HG02763 (cell line): Measurements from ENCODE around the gene LSP1.
"Not testable (repeated sequence)": the region's sequence is repeated elsewhere in the genome, so short reads cannot be mapped to it uniquely, and the experiment has no call there.

Source experiments
- ATAC-seq: cut with Tn5 transposase; IDR thresholded peaks from one replicate; pipeline ENCODE4 v1.9.1; 2021; ENCODE audit warnings: mild to moderate bottlenecking, moderate library complexity; ENCODE audit not compliant: unreplicated experiment

Gene LSP1

DNA sequence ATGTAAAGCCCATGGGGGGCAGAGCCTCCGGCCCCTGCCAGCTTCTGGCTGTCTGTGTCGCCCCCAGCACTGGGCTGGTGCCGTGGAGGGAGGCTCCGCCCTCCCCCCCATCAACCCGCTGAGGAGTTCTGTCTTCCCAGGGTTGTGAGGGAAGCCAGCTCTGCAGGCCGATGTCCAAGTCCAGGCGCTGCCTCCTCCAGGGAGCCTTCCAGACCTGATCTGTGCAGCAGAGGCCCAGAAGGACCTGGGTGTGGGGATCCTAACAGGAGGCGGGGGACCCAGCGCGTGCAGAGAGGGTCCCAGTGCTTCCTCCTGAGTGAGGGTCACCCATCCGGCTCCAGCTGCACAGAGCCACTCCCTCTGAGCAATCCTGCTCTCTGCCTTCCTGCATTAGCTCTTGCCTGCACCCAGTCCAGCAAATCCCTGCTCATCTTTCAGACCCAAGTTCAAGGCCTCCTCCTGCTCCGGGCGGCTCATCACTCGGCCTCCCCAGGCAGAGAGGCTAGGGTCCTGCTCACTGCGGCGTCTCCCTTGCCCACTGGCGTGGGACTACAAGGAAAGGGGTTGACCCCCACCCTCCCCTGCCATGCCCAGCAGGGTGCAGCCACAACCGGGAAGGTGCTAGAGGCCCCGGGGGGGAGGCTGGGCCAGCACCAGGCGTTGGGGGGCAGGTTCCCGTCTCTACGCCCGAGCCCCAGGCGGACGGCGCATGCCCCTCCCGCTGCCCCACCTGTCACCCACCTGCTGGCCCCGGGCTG is 22.4 kb downstream of the LSP1 start:
- ATAC-seq = no peak

DNA sequence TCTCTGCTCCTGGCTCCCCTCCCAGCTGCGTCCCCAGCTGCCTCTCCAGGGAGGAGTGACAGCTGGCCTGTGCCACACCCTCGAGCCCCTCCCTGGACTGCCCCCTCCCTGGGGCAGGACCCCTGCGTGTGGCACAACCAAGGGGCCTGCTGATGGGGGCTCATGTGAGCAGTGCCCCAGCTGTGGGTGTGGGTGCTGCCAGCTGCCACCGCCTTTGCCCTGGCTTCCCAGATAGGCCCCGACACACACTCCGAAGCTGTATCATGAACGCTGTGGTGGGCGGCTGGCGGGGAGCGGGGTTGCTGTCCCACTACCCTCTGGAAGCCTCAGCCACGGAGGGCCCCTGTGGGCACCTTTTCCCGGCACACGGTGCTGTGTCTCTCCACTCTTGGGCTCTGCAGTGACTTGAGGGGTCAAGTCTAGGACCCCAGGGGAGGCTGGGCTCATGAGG is 23.0 kb downstream of the LSP1 start:
- ATAC-seq = not testable (repeated sequence)

GRCh38 chr11:1876361-1877063 is 23.6 kb downstream of the LSP1 start:
- no peak for ATAC-seq

DNA sequence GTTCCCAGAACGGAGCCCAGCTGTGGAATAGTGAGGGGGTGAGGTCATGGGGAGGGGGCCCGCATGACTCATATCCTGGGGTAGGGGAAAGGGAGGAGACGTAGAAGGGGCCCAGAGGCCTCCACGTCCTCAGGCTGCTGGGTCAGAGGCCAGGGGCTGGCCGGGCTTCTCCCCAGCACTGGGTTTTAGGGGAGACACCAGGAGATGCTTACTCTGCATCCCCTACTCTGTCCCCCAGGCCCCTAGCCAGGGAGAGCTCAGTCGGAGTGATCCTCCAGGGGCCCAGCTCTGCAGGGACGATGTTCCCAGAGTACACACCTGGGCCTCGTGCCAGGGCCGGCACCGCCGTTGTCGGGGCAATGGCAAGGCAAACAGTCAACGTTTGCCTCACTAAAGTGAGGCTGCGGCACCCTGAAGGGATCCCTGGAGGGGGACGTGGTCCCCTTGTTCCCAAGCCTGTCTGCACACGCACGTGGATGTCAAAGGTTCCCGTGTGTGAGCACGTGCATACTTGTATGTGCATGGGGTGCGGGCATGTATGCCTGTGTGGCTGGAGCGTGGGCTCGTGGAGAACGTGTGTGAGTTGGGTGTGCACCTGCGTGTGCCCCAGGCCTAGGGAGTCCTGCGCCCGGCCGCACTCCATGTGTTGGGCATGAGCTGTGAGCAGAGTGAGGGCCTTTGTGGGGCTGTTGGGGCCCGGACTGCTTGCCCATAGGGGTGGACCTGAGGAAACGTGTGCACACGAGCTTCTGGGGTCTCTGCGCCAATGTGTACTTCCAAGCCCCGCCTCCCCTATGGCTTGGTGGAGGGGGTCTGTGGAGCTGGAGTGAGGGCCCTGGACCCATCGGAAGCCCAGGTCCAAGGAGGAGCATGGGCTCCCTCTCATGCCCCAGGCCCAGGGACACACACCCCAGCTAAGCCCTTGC is 24.6 kb downstream of the LSP1 start:
- ATAC-seq = no peak

DNA sequence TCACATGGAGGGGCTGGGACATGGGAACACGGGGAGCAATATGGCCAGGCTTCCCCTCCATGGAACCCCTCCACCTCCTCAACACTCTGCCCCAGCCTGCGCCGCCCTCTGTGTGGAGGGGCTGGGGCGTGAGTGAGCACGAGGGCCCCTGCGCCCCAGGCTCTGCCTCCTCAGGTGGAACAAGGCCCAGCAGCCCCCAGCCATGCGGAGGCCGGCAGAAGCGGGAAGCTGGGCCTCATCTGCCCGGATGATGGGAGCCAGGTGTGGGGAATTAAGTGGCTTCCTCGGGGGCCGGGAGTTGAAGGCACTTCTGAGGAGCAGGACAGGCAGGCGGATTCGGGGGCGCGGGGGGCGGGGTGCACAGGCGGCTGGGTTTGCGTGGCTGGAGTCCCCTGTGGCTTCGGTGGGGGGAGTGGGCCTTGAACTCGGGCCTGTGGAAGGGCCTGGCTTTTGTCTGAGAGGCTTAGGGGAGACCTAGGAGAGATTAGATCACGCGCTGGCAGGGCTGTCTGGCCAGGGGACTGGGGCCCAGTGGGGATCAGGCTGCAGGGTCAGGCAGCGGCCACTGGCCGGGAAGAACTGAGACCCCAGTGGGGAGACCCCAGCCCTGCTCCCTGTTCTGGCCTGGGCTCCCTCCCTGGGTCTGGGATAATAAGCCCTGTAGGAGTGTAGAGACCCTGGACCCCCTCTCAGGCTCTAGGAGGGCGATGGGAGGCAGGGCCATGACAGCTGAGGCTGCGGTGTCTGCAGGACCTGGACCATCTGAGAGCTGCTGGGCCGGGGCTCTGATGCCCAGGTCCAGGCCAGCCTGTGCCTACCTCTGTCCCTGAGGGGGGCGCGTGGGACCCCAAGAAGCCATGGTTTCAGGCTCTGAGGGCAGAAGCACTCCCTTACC is 25.5 kb downstream of the LSP1 start:
- ATAC-seq = no peak

- ATAC-seq = no peak
Measured at GRCh38 chr11:1879342-1879940, 26.6 kb downstream of the LSP1 start.

DNA sequence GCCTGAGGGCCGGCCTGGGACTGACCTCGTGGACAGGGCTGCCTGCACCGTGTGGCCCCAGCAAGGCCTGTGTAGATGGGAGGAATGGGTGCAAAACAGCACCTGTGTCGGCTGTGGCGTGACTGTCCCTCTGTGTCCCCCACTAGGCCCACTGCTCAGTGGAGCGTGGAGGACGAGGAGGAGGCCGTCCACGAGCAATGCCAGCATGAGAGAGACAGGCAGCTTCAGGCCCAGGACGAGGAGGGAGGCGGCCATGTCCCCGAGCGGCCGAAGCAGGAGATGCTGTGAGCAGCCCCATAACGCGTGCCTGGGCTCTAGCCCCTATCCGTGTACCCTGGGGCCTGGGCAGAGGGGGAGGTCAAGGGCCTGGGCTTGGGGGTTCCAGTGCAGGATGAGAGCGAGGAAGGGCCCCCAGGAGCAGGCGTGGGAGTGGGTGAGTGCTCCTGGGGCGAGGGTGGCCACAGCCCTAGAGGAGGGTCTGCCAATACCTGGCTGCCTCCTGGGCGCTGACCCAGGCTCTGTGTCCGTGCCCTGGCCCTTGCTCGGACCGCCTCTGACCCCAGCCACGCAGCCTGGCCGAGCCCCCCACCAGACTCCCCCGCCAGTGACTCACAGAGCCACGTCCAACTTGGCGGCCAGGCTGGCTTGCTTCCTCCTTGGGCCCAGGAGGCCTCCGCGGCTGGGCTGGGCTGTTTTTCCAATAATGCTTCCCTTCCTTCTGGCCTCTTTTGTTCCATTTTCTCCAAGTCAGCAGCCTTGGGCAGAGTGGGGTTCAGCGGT is 27.2 kb downstream of the LSP1 start:
- no peak for ATAC-seq

DNA sequence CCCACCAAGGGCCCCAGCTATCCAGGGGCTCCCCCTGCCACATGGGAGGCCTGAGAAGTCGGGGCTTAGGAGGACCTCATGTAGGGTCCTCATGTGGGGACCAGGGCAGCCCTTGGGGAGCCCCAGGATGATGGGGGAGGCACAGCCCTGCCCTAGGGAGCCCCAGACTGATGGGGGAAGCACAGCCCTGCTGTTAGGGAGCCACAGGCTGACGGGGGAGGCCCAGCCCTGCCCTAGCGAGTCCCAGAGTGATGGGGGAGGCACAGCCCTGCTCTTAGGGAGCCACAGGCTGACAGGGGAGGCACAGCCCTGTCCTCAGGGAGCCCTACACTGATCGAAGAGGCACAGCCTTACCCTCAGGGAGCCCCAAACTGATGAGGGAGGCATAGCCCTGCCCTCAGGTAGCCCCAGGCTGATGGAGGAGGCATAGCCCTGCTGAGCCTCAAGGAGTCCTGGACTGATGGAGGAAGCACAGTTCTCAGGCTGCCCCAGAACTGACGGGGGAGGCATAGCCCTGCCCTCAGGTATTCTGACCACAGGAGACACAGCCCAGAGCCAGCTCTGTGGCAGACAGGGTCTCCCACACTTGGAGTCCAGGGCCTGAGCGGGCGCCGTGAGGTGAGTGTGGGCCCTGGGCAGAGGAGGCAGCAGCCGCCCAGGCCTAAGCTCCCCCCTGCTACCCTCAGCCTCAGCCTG is 28.0 kb downstream of the LSP1 start:
- no peak for ATAC-seq

- ATAC-seq = no peak
Measured at GRCh38 chr11:1881442-1882264, 28.8 kb downstream of the LSP1 start.

GRCh38 chr11:1882265-1883238 is 29.7 kb downstream of the LSP1 start:
- no peak for ATAC-seq

DNA sequence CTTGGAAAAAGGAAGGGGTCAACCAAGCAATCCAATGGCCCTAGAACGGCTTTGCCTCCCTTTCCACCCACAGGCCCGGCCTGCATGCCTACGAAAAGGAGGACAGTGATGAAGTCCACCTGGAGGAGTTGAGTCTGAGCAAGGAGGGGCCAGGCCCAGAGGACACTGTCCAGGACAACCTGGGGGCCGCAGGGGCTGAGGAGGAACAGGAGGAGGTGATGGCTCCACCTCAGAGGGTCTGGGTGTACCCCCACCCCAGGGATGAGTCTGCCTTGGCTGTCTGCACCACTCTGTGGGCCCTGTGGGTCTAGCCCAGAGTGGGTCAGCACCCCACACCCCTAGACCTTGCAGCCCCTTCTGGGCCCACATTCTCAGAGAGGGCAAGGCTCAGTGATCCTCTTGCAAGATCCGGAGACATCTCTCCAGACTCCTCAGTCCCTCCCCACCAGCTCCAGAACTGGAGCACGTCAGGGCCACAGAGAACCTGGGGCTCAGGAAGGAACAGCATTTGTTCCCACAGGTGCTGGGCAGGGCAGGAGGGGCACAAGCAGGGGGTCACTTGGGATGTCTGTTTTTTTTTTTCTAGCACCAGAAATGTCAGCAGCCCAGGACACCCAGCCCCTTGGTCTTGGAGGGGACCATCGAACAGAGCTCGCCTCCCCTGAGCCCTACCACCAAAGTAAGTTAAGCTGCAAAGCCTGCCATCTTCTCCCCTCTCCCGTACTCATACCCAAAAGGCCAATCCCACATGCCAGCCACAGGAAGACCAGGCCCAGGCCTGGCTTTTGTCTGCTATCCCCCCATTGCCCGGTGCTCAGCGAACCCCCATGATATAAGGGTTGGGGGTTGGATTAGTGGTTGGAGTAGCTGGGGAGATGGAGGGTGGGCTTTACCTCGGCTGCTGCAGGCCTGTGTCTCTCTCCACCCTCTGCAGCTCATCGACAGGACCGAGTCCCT is 30.7 kb downstream of the LSP1 start:
- no peak for ATAC-seq

GRCh38 chr11:1884303-1884700 is 31.4 kb downstream of the LSP1 start:
- ATAC-seq = no peak

DNA sequence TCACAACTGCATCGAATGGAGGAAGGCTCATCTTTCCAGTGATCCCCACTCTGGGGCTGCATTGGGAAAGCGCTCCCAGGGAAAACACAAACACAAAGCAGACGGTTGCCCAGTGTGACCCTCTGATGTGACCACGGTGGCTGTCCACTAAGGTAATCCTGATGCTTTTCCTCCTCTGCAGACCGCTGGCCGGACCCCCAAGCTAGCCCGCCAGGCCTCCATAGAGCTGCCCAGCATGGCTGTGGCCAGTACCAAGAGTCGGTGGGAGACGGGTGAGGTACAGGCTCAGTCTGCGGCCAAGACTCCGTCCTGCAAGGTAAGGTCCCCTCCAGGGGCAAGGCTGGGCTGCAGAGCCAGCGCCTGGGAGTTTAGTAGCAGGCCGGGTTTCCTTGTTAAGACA is 33.7 kb downstream of the LSP1 start:
- not testable (repeated sequence) for ATAC-seq

DNA sequence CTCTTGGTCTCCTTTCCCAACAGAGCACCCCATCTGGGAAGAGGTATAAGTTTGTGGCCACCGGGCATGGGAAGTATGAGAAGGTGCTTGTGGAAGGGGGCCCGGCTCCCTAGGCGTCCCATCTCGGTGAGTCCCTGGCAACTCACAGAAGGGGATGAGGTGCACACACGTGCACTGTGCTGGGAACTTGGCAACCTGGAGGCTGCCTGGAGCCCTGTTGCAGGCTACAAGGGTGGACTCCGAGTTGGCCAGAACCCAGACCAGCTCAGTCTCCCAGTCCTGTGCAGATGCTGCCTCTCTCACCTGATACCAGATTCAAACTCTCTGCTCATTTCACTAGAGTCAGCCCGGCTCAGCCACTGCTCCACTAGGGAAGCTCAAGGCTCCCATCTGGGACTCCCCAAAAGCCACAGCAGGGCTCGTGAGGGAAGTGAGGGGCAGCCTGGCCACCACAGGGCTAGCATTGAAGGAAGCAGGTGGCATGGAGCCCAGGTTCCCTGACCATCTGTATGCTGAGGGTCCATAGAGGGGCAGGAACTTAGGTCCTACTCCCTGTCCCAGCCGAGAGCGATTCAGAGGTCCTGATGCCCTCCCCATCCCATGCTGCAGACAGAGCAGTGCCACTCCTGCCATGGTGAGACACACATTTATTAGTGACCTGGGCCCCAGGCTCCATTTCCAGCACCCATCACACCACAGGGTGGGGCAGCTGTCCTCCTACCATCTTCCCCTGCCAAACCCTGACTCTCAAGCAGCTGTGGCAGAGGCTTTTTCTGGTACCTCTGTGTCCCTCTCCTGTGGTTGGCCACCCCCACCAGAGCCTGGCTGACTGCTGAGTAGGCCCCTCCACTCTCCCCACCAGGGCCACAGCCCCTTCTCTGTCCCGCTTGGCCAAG is 34.8 kb downstream of the LSP1 start:
- ATAC-seq = no peak
